SH-SY5Y (cell line): ENCODE data around the gene WDR87.

Experiments used
- GATA2 ChIP-seq: IDR thresholded peaks from 2 replicates; pipeline ENCODE4 v1.6.1; 2011; ENCODE audit warnings: mild to moderate bottlenecking, low read depth, low read length
- GATA3 ChIP-seq: IDR thresholded peaks from 2 replicates; pipeline ENCODE4 v1.6.1; 2011; ENCODE audit warnings: low read depth, mild to moderate bottlenecking, low read length, moderate library complexity

DNA sequence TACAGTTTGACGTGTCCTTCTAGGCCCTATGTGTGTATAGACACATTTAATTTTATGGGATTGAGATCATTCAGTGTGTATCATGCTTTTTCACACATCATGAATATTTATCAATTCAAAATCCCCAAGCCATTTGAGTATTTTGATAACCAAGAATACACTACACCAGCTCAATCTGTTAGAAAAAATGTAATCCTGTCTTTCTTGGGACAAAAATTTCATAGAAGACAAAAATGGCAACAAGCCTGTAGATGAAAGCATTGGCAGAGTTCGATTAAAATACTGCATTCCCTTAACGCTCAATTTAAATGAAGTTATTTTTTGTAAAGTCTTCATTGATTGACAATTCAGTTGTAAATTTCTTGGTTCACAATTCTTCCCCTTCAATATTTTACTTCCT is 41.9 kb downstream of the WDR87 start:
- TF ChIP-seq GATA3 (no peak), GATA2 (no peak)
